Chondrocyte (in vitro differentiated cells): ENCODE results near the gene SP110. TPM values are rescaled to one million over a fixed set of nuclear protein-coding genes. Genes with fewer than 3 reads are reported as not detected.
"Not testable (repeated sequence)": the region's sequence is repeated elsewhere in the genome, so short reads cannot be mapped to it uniquely, and the experiment has no call there.

Experiments
- DNase-seq: peaks from one replicate; pipeline ENCODE4 v3.0.0; 2021; ENCODE audit warnings: mixed read lengths, low spot score
- H3K27ac Mint-ChIP-seq: one replicate; pipeline ENCODE4 v1.8.0; 2021; ENCODE audit warnings: mild to moderate bottlenecking, moderate library complexity, mixed read lengths; ENCODE audit not compliant: unreplicated experiment
- H3K27me3 Mint-ChIP-seq: 2 replicates; pipeline ENCODE4 v1.8.0; 2021; ENCODE audit warnings: low read depth, mixed read lengths
- H3K36me3 Mint-ChIP-seq: 2 replicates; pipeline ENCODE4 v1.8.0; 2021; ENCODE audit warnings: low read depth, mixed read lengths
- H3K4me1 Mint-ChIP-seq: 2 replicates; pipeline ENCODE4 v1.8.0; 2021; ENCODE audit warnings: low read depth, mild to moderate bottlenecking, mixed read lengths
- H3K4me3 Mint-ChIP-seq: one replicate; pipeline ENCODE4 v1.8.0; 2021; ENCODE audit warnings: mild to moderate bottlenecking, moderate library complexity, mixed read lengths; ENCODE audit not compliant: unreplicated experiment
- H3K9me3 Mint-ChIP-seq: 2 replicates; pipeline ENCODE4 v1.8.0; 2021; ENCODE audit warnings: low read depth, mixed read lengths
- CTCF ChIP-seq: fragments of 200-600 bp; sonication (generic); IDR thresholded peaks from 2 replicates; pipeline ENCODE4 v1.5.0; 2021; ENCODE audit warnings: antibody characterized with exemption, mild to moderate bottlenecking, moderate library complexity
- total RNA-seq: library from RNA; stranded (reverse); gene quantifications from 3 replicates; pipeline ENCODE4 v1.2.1, GENCODE V29; 2021

SP110 gene
- total RNA-seq, 1 donor from 2014 or later: 12.9 TPM

DNA sequence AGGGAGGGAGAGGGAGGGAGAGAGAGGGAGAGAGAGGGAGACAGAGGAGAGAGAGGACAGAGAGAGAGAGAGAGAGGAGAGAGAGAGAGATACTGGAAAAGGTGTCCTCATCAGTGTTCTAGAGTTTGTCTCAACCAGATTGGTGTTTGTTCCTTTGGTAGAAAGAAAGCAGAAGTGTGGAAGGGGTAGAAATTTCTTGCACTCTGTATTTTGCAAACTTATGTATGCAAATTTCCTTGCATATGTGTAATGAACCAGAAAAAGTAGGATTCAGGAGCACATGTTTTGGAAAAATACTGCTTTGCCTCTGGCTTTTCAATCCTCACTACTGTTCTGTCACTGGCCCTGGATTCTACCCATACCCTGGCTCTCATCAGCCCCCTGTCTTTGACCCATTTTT, 4.7 kb upstream of the SP110 start:
- TF ChIP-seq CTCF: no peak
- Mint-ChIP-seq H3K9me3 (no peaks in the 10 kb centered on the region), H3K4me3 (no peak overlapping the region), H3K27ac (no peak overlapping the region), H3K27me3 (no peaks in the 10 kb centered on the region), H3K36me3 (no peaks in the 10 kb centered on the region), H3K4me1 (peaks cover 15% of the 10 kb centered on the region)
- DNase-seq: no peak

DNA sequence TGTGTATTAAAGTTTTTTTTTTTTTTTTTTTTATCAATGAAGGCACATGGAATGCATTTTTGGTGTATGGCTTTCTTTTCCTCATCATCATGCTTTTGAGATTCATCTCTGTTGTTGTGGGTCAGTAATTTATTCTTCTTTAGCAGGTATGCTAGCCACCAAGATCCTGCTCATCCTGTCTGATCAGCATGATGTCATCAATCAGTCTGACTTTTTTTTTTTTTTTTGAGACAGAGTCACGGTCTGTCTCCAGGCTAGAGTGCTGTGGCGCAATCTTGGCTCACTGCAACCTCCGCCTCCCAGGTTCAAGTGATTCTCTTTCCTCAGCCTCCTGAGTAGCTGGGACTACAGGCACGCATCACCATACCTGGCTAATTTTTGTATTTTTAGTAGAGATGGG, 3.0 kb upstream of the SP110 start:
- H3K36me3 Mint-ChIP-seq, H3K27me3 Mint-ChIP-seq, H3K4me3 Mint-ChIP-seq, H3K27ac Mint-ChIP-seq, H3K9me3 Mint-ChIP-seq, DNase-seq: not testable (repeated sequence)
- peaks cover 27% of the 10 kb centered on the region for H3K4me1 Mint-ChIP-seq

DNA sequence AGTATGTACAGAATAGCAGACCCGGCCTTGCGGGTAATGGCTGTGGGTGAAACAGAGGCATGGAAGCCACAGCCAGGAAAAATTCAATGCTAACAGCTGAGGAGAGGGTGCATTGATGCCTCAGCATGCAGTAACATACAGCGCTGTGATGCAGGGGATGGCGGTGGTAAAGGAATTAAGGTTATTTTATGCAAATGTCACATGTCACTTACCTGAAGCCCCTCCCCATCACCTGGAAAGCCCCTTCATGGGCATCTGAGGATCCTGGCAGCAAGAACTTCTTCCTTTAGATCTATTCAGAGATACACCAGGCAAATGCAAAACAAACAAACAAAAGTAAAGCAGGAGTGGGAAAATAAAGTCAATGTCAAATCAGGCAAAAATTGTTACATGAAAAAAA, 1.7 kb upstream of the SP110 start:
- Mint-ChIP-seq H3K27me3 (no peaks in the 10 kb centered on the region), H3K4me1 (peaks cover 30% of the 10 kb centered on the region), H3K27ac (no peak overlapping the region), H3K4me3 (no peak overlapping the region), H3K9me3 (no peaks in the 10 kb centered on the region), H3K36me3 (no peaks in the 10 kb centered on the region)
- no peak for DNase-seq
- no peak for TF ChIP-seq CTCF

GRCh38 chr2:230220347-230220969, 674 bp upstream of the SP110 start:
- Mint-ChIP-seq H3K9me3 (no peaks in the 10 kb centered on the region), H3K27me3 (no peaks in the 10 kb centered on the region), H3K4me3 (peak overlapping the region; percentile 90), H3K36me3 (peaks cover 5% of the 10 kb centered on the region), H3K27ac (peak overlapping the region; percentile 96), H3K4me1 (peaks cover 30% of the 10 kb centered on the region)
- TF ChIP-seq CTCF: no peak
- DNase-seq: no peak

GRCh38 chr2:230218421-230218820, 1.4 kb downstream of the SP110 start:
- Mint-ChIP-seq H3K4me3 (no peak overlapping the region), H3K36me3 (peaks cover 13% of the 10 kb centered on the region), H3K9me3 (no peaks in the 10 kb centered on the region), H3K27me3 (no peaks in the 10 kb centered on the region), H3K27ac (no peak overlapping the region), H3K4me1 (peaks cover 30% of the 10 kb centered on the region)
- TF ChIP-seq CTCF: no peak
- no peak for DNase-seq

DNA sequence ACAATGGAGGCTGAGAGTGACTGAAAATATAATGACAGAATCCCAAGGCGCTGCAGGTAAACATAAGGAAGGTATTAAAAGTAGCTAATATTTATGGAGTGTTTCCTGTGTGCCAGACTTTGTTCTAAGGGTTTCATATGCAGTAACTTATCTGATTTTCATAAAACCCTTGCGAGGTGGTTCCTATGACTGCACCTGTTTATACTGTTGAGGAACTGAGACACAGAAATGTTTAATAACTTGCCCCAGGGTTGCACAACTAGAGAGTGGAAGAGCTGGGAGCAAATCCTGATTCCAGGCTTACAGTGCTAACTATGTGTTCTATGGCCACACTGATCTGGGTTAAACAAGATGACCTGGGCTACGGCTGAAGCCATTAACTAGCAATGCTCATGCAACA, 2.4 kb downstream of the SP110 start:
- H3K27me3 Mint-ChIP-seq: no peaks in the 10 kb centered on the region
- DNase-seq: no peak
- H3K36me3 Mint-ChIP-seq: peaks cover 15% of the 10 kb centered on the region
- no peak for TF ChIP-seq CTCF
- H3K4me1 Mint-ChIP-seq: peaks cover 30% of the 10 kb centered on the region
- H3K27ac Mint-ChIP-seq: no peak overlapping the region
- H3K9me3 Mint-ChIP-seq: no peaks in the 10 kb centered on the region
- H3K4me3 Mint-ChIP-seq: no peak overlapping the region
